NCI-H2081 treated with DMSO at 0.1 percent for 48 hours (cell line): Measurements from ENCODE around the gene RBM4.
"Not testable (repeated sequence)": the region's sequence is repeated elsewhere in the genome, so short reads cannot be mapped to it uniquely, and the experiment has no call there.

ENCODE experiments used
- DNase-seq: peaks from one replicate; lab custom pipeline; 2025; lab: John Stamatoyannopoulos, UW

Gene RBM4

GRCh38 chr11:66638177-66639065 lies at the start of gene RBM4:
RBM4 (plus strand) TSS chr11:66638703; CDS start chr11:66639712, 1,009 bp downstream.
- peak; percentile 99 for DNase-seq

GRCh38 chr11:66589315-66589714 lies 49.2 kb upstream of the RBM4 start:
- not testable (repeated sequence) for DNase-seq

- no peak for DNase-seq
These were observed 48.4 kb upstream of the RBM4 start for GRCh38 chr11:66589996-66590675.

- DNase-seq, result no peak
These were observed 47.3 kb upstream of the RBM4 start for GRCh38 chr11:66591175-66591574.

GRCh38 chr11:66592457-66593302 lies 45.8 kb upstream of the RBM4 start, which contains the start of the genes CCDC87 and CCS:
CCDC87 (minus strand) TSS chr11:66593063; CDS start chr11:66593015, 48 bp downstream.
CCS (plus strand) TSS chr11:66593185; CDS start chr11:66593262, 77 bp downstream.
- DNase-seq, result peak; percentile 83

GRCh38 chr11:66593303-66593635 lies 45.2 kb upstream of the RBM4 start:
- DNase-seq, result no peak

GRCh38 chr11:66593650-66594049 lies 44.9 kb upstream of the RBM4 start:
- no peak for DNase-seq

GRCh38 chr11:66595245-66595904 lies 43.1 kb upstream of the RBM4 start:
- no peak for DNase-seq

GRCh38 chr11:66598993-66599392 lies 39.5 kb upstream of the RBM4 start:
- DNase-seq, result no peak

- no peak for DNase-seq
These were observed 38.3 kb upstream of the RBM4 start for GRCh38 chr11:66600219-66600618.

GRCh38 chr11:66600631-66601233 lies 37.8 kb upstream of the RBM4 start:
- DNase-seq, result no peak

- no peak for DNase-seq
These were observed 35.4 kb upstream of the RBM4 start for GRCh38 chr11:66603072-66603471.

- DNase-seq, result no peak
These were observed 34.3 kb upstream of the RBM4 start for GRCh38 chr11:66604155-66604554.

- not testable (repeated sequence) for DNase-seq
These were observed 31.9 kb upstream of the RBM4 start for GRCh38 chr11:66606608-66607007.

GRCh38 chr11:66607126-66607834 lies 31.2 kb upstream of the RBM4 start:
- DNase-seq, result no peak

GRCh38 chr11:66609721-66610617 lies 28.5 kb upstream of the RBM4 start:
- no peak for DNase-seq

GRCh38 chr11:66612458-66612857 lies 26.0 kb upstream of the RBM4 start:
- no peak for DNase-seq

- DNase-seq, result no peak
These were observed 24.4 kb upstream of the RBM4 start for GRCh38 chr11:66614073-66614472.

- peak; percentile 96 for DNase-seq
These were observed 21.9 kb upstream of the RBM4 start, which contains the start of gene RBM14 for GRCh38 chr11:66616379-66617154. RBM14 (plus strand) TSS chr11:66616630; CDS start chr11:66616721, 91 bp downstream.
